GM23248 (cell line): Measurements from ENCODE around the gene CDHR3. TPM values are rescaled to one million over a fixed set of nuclear protein-coding genes. Genes with fewer than 3 reads are reported as not detected.

Experiments
- DNase-seq: peaks from one replicate; pipeline ENCODE4 v3.0.0-alpha.2; 2015
- H2AFZ ChIP-seq: fragments of 200-600 bp; sonication (generic); 2 replicates; pipeline ENCODE4 v1.6.1; 2016; ENCODE audit warnings: antibody characterized with exemption
- H3F3A ChIP-seq: fragments of 200-600 bp; sonication (generic); 2 replicates; pipeline ENCODE4 v1.6.1; 2016; ENCODE audit warnings: mild to moderate bottlenecking, antibody characterized with exemption, mixed run types; ENCODE audit not compliant: insufficient read depth
- H3K27ac ChIP-seq: fragments of 200-600 bp; sonication (generic); 2 replicates; pipeline ENCODE4 v1.5.1; 2016; ENCODE audit warnings: mild to moderate bottlenecking
- H3K27me3 ChIP-seq: fragments of 200-600 bp; sonication (generic); replicated peaks from 2 replicates; pipeline ENCODE4 v1.6.1; 2016; ENCODE audit warnings: mild to moderate bottlenecking; ENCODE audit not compliant: insufficient read depth
- H3K36me3 ChIP-seq: fragments of 200-600 bp; sonication (generic); 2 replicates; pipeline ENCODE4 v1.6.1; 2016; ENCODE audit warnings: low read depth, mild to moderate bottlenecking
- H3K4me1 ChIP-seq: fragments of 200-600 bp; sonication (generic); 2 replicates; pipeline ENCODE4 v1.6.1; 2016; ENCODE audit warnings: mild to moderate bottlenecking; ENCODE audit not compliant: insufficient read depth
- H3K4me2 ChIP-seq: fragments of 200-600 bp; sonication (generic); one replicate; pipeline ENCODE4 v1.6.1; 2016; ENCODE audit warnings: mild to moderate bottlenecking; ENCODE audit not compliant: unreplicated experiment
- H3K4me3 ChIP-seq: fragments of 200-600 bp; sonication (generic); 2 replicates; pipeline ENCODE4 v1.5.1; 2016; ENCODE audit warnings: mild to moderate bottlenecking
- H3K79me2 ChIP-seq: fragments of 200-600 bp; sonication (generic); 2 replicates; pipeline ENCODE4 v1.6.1; 2016; ENCODE audit warnings: mild to moderate bottlenecking; ENCODE audit not compliant: insufficient read depth
- H3K9ac ChIP-seq: fragments of 200-600 bp; sonication (generic); 2 replicates; pipeline ENCODE4 v1.6.1; 2016; ENCODE audit warnings: mild to moderate bottlenecking
- H3K9me2 ChIP-seq: fragments of 200-600 bp; sonication (generic); 2 replicates; pipeline ENCODE4 v1.6.1; 2016; ENCODE audit warnings: mixed run types, mild to moderate bottlenecking, moderate library complexity; ENCODE audit not compliant: insufficient read depth
- H3K9me3 ChIP-seq: fragments of 200-600 bp; sonication (generic); one replicate; pipeline ENCODE4 v1.6.1; 2017; ENCODE audit warnings: low read depth
- H4K20me1 ChIP-seq: fragments of 200-600 bp; sonication (generic); 2 replicates; pipeline ENCODE4 v1.6.0; 2016; ENCODE audit not compliant: insufficient read depth
- EZH2 ChIP-seq: fragments of 200-600 bp; sonication (generic); IDR thresholded peaks from 2 replicates; pipeline ENCODE4 v1.6.1; 2018; ENCODE audit warnings: antibody characterized with exemption, mild to moderate bottlenecking; ENCODE audit not compliant: insufficient read depth, poor library complexity, severe bottlenecking
- EZH2phosphoT487 ChIP-seq: fragments of 200-600 bp; sonication (generic); IDR thresholded peaks from 2 replicates; pipeline ENCODE4 v1.6.1; 2018; ENCODE audit warnings: antibody characterized with exemption, moderate library complexity, mild to moderate bottlenecking, low read depth; ENCODE audit not compliant: insufficient read depth
- WGBS, 2 experiments: methylation state at CpG; one replicate each; pipeline ENCODE4 v1.1.6; 2015 to 2017; ENCODE audit warnings: low lambda C conversion rate in 2 of 2, low coverage in 1 of 2; ENCODE audit errors: missing lambda C conversion rate in 2 of 2; 5-methylcytosine and 5-hydroxymethylcytosine counted together
- in situ Hi-C: fragments of 300-500 bp; cut with MboI; formaldehyde crosslinking; loops from 2 replicates; pipeline ENCODE4 v1.15.0; 2020
- polyA plus RNA-seq: library from polyadenylated mRNA; unstranded; fragments of >200 nt; fragmentation: Nextera tagmentation; extraction: Ambion mirVana; gene quantifications from 2 replicates; pipeline ENCODE4 v1.2.1, GENCODE V29; 2016
- total RNA-seq: library from RNA; depleted of rRNA; stranded (reverse); fragments of >200 nt; shearing (Covaris generic); gene quantifications from 2 replicates; pipeline ENCODE4 v1.2.3, GENCODE V29; 2014

CDHR3 gene
- total and polyA plus RNA-seq, 2 experiments from 2014 or later = 2.6 to 3.6 TPM

GRCh38 chr7:105975770-105976417 is 12.8 kb downstream of the CDHR3 start:
- Histone ChIP-seq H2AFZ (no peak overlapping the region), H3K9me2 (no peaks in the 10 kb centered on the region), H3K27ac (no peak overlapping the region), H3K27me3 (no peaks in the 10 kb centered on the region), H3K4me2 (no peak overlapping the region), H3K36me3 (no peaks in the 10 kb centered on the region), H3K9me3 (no peaks in the 10 kb centered on the region), H3F3A (no peaks in the 10 kb centered on the region), H3K79me2 (no peaks in the 10 kb centered on the region), H3K4me3 (no peak overlapping the region), H3K4me1 (no peaks in the 10 kb centered on the region), H4K20me1 (no peaks in the 10 kb centered on the region), H3K9ac (no peak overlapping the region)
- WGBS, 2 experiments = 82 to 84% methylated on average over 8 of the region's 8 CpGs
- TF ChIP-seq EZH2 = no peak
- TF ChIP-seq EZH2phosphoT487 = no peak
- peak; percentile 50 for DNase-seq
- in situ Hi-C loops = no loop called here

GRCh38 chr7:105976868-105977267 is 13.8 kb downstream of the CDHR3 start:
- Histone ChIP-seq H3K4me3 (no peak overlapping the region), H3K9me3 (no peaks in the 10 kb centered on the region), H3K4me2 (no peak overlapping the region), H3K27ac (no peak overlapping the region), H3K27me3 (no peaks in the 10 kb centered on the region), H3K9ac (no peak overlapping the region), H3K9me2 (no peaks in the 10 kb centered on the region), H3F3A (no peaks in the 10 kb centered on the region), H4K20me1 (no peaks in the 10 kb centered on the region), H2AFZ (no peak overlapping the region), H3K79me2 (no peaks in the 10 kb centered on the region), H3K36me3 (no peaks in the 10 kb centered on the region), H3K4me1 (no peaks in the 10 kb centered on the region)
- in situ Hi-C loops = no loop called here
- DNase-seq = no peak
- WGBS, 2 experiments = 64 to 69% methylated on average over 4 of the region's 4 CpGs
- TF ChIP-seq EZH2phosphoT487 = no peak
- no peak for TF ChIP-seq EZH2

- in situ Hi-C loops = no loop called here
- DNase-seq = no peak
Measured at GRCh38 chr7:105978035-105978434, 15.0 kb downstream of the CDHR3 start.

GRCh38 chr7:105978974-105979373 is 15.9 kb downstream of the CDHR3 start:
- H3K36me3 ChIP-seq = no peaks in the 10 kb centered on the region
- H3K79me2 ChIP-seq = no peaks in the 10 kb centered on the region
- H3K9me3 ChIP-seq = no peaks in the 10 kb centered on the region
- no peak overlapping the region for H3K4me3 ChIP-seq
- no peaks in the 10 kb centered on the region for H3K27me3 ChIP-seq
- no peaks in the 10 kb centered on the region for H3K4me1 ChIP-seq
- H2AFZ ChIP-seq = no peak overlapping the region
- no peaks in the 10 kb centered on the region for H4K20me1 ChIP-seq
- H3F3A ChIP-seq = no peaks in the 10 kb centered on the region
- H3K27ac ChIP-seq = no peak overlapping the region
- no peaks in the 10 kb centered on the region for H3K9me2 ChIP-seq
- DNase-seq = no peak
- no peak overlapping the region for H3K4me2 ChIP-seq
- 78 to 85% methylated on average over 2 of the region's 2 CpGs for WGBS, 2 experiments
- no peak overlapping the region for H3K9ac ChIP-seq
- in situ Hi-C loops = no loop called here
- TF ChIP-seq EZH2 (no peak), EZH2phosphoT487 (no peak)

More at GRCh38 chr7:105978035-105978434, 15.0 kb downstream of the CDHR3 start:
- Histone ChIP-seq H3K4me2 (no peak overlapping the region), H3F3A (no peaks in the 10 kb centered on the region), H3K4me3 (no peak overlapping the region), H3K27me3 (no peaks in the 10 kb centered on the region), H3K36me3 (no peaks in the 10 kb centered on the region), H3K27ac (no peak overlapping the region), H3K9me3 (no peaks in the 10 kb centered on the region), H4K20me1 (no peaks in the 10 kb centered on the region), H2AFZ (no peak overlapping the region), H3K79me2 (no peaks in the 10 kb centered on the region), H3K4me1 (no peaks in the 10 kb centered on the region), H3K9me2 (no peaks in the 10 kb centered on the region), H3K9ac (no peak overlapping the region)
- WGBS, 2 experiments = 88 to 98% methylated on average over 3 of the region's 3 CpGs
- TF ChIP-seq EZH2phosphoT487 = no peak

- in situ Hi-C loops = no loop called here
- WGBS, 2 experiments = 90 to 97% methylated on average over 2 of the region's 2 CpGs
Measured at GRCh38 chr7:105979405-105979804, 16.3 kb downstream of the CDHR3 start.

More at GRCh38 chr7:105979405-105979804, 16.3 kb downstream of the CDHR3 start:
- H3K4me2 ChIP-seq = no peak overlapping the region
- no peaks in the 10 kb centered on the region for H3K9me2 ChIP-seq
- H3K27me3 ChIP-seq = no peaks in the 10 kb centered on the region
- H3F3A ChIP-seq = no peaks in the 10 kb centered on the region
- H2AFZ ChIP-seq = no peak overlapping the region
- H3K9ac ChIP-seq = no peak overlapping the region
- H3K36me3 ChIP-seq = no peaks in the 10 kb centered on the region
- no peak for TF ChIP-seq EZH2phosphoT487
- no peak for TF ChIP-seq EZH2
- H3K79me2 ChIP-seq = no peaks in the 10 kb centered on the region
- H3K27ac ChIP-seq = no peak overlapping the region
- no peak overlapping the region for H3K4me3 ChIP-seq
- no peaks in the 10 kb centered on the region for H4K20me1 ChIP-seq
- H3K9me3 ChIP-seq = no peaks in the 10 kb centered on the region
- H3K4me1 ChIP-seq = no peaks in the 10 kb centered on the region
- DNase-seq = no peak
